ENCODE data around the gene PEX13. TPM values are rescaled to one million over a fixed set of nuclear protein-coding genes. Genes with fewer than 3 reads are reported as not detected.
"Not testable (repeated sequence)": the region's sequence is repeated elsewhere in the genome, so short reads cannot be mapped to it uniquely, and the experiment has no call there.

Gene PEX13
- total RNA-seq, 1 experiment from 2014 or later: 32.0 TPM

- intact Hi-C loops (cut with micrococcal nuclease; ENCODE audit: unreplicated experiment): no loop called here
- no peaks in the 10 kb centered on the region for H3K36me3 Mint-ChIP-seq (ENCODE audit: insufficient read depth, unreplicated experiment)
- BruUV-seq (replicated peaks): no TSS peak
- CTCF ChIA-PET: no interaction called here
- no peak overlapping the region for H3K4me3 Mint-ChIP-seq (ENCODE audit: low read depth, unreplicated experiment)
- no peak overlapping the region for H3K27ac Mint-ChIP-seq (ENCODE audit: unreplicated experiment)
- H3K4me1 Mint-ChIP-seq (ENCODE audit: low read depth, unreplicated experiment): no peaks in the 10 kb centered on the region
- no peaks in the 10 kb centered on the region for H3K9me3 Mint-ChIP-seq (ENCODE audit: low read depth, unreplicated experiment)
- H3K27me3 Mint-ChIP-seq (ENCODE audit: unreplicated experiment): no peaks in the 10 kb centered on the region
- DNase-seq: no peak
- TF ChIP-seq, protein P1, sequence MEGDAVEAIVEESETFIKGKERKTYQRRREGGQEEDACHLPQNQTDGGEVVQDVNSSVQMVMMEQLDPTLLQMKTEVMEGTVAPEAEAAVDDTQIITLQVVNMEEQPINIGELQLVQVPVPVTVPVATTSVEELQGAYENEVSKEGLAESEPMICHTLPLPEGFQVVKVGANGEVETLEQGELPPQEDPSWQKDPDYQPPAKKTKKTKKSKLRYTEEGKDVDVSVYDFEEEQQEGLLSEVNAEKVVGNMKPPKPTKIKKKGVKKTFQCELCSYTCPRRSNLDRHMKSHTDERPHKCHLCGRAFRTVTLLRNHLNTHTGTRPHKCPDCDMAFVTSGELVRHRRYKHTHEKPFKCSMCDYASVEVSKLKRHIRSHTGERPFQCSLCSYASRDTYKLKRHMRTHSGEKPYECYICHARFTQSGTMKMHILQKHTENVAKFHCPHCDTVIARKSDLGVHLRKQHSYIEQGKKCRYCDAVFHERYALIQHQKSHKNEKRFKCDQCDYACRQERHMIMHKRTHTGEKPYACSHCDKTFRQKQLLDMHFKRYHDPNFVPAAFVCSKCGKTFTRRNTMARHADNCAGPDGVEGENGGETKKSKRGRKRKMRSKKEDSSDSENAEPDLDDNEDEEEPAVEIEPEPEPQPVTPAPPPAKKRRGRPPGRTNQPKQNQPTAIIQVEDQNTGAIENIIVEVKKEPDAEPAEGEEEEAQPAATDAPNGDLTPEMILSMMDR (IDR thresholded peaks at IDR 0.05; ENCODE audit: unreplicated experiment): no peak
Observed at GRCh38 chr2:60979231-60979630, 38.3 kb upstream of the PEX13 start.

DNA sequence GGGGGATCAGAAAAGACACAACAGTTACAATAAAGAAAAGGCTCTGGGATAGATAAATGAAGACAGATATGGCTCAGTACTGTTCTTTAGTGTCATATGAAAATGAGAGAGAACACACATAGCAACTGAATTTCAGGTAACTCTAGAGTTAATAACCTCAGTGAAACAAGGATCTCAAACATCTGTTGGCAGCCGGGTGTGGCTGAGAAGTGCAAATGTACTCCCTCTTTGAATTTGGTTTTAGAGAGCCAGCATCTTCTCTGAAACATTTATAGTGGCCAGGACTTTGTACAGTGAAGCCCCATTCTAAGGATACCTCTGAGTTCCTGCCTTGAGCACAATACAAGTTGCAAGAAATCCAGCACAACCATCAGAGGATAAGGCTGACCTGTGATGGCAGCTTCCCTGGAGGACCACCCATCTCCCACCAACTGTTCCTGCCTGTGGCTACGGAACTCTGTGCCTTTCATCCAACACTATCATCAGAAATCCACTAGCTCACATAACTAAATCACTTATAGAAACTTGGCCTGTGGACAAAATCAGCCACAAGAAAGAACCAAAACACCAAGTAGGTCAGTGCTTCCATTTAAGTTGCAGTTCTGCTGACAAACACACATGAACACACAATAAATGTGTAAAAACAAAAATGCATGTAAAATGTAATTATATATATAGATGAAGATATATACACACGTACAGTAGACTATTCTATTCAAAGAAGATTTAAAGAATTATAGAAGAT is 37.3 kb upstream of the PEX13 start:
- Mint-ChIP-seq H3K4me3 (ENCODE audit: low read depth, unreplicated experiment) (no peak overlapping the region), H3K4me1 (ENCODE audit: low read depth, unreplicated experiment) (no peaks in the 10 kb centered on the region), H3K27ac (ENCODE audit: unreplicated experiment) (no peak overlapping the region), H3K27me3 (ENCODE audit: unreplicated experiment) (no peaks in the 10 kb centered on the region), H3K9me3 (ENCODE audit: low read depth, unreplicated experiment) (no peaks in the 10 kb centered on the region), H3K36me3 (ENCODE audit: insufficient read depth, unreplicated experiment) (no peaks in the 10 kb centered on the region)
- TF ChIP-seq, protein P1 (IDR thresholded peaks at IDR 0.05; ENCODE audit: unreplicated experiment): no peak
- intact Hi-C loops (cut with micrococcal nuclease; ENCODE audit: unreplicated experiment): no loop called here
- no TSS peak for BruUV-seq (replicated peaks)
- DNase-seq: no peak
- CTCF ChIA-PET: no interaction called here

- DNase-seq; H3K27me3 Mint-ChIP-seq (ENCODE audit: unreplicated experiment); intact Hi-C loops (cut with micrococcal nuclease; ENCODE audit: unreplicated experiment); H3K27ac Mint-ChIP-seq (ENCODE audit: unreplicated experiment); BruUV-seq (replicated peaks); H3K4me3 Mint-ChIP-seq (ENCODE audit: low read depth, unreplicated experiment); H3K36me3 Mint-ChIP-seq (ENCODE audit: insufficient read depth, unreplicated experiment); H3K4me1 Mint-ChIP-seq (ENCODE audit: low read depth, unreplicated experiment); H3K9me3 Mint-ChIP-seq (ENCODE audit: low read depth, unreplicated experiment): not testable (repeated sequence)
- CTCF ChIA-PET: interaction anchor here (0.6 kb wide), 1 partner anchor 191 kb away, joined by 3 read pairs; no protein-coding TSS in a partner anchor
Observed at GRCh38 chr2:60982066-60982465, 35.5 kb upstream of the PEX13 start.

DNA sequence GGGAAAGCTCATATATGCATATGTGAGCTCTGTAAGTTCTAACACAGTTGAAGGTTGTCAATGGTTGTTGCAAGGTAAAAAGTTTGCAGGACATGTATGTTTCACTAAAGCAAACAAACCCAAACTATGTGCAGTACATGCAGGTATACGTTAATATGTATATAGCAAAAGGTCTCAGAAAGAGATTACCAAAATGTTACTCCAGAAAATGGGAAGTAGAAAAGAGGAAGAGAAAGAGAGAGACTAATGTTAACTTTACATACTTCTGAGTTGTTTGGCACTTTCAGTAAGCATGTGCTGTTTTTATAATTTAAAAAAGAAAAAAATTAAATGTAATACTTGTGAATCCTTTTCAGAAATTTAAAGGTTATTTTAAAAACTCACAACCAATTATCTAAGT is 32.8 kb upstream of the PEX13 start:
- CTCF ChIA-PET: no interaction called here
- H3K9me3 Mint-ChIP-seq (ENCODE audit: low read depth, unreplicated experiment): no peaks in the 10 kb centered on the region
- H3K27me3 Mint-ChIP-seq (ENCODE audit: unreplicated experiment): no peaks in the 10 kb centered on the region
- BruUV-seq (replicated peaks): no TSS peak
- DNase-seq: no peak
- TF ChIP-seq, protein P1 (IDR thresholded peaks at IDR 0.05; ENCODE audit: unreplicated experiment): no peak
- H3K36me3 Mint-ChIP-seq (ENCODE audit: insufficient read depth, unreplicated experiment): no peaks in the 10 kb centered on the region
- intact Hi-C loops (cut with micrococcal nuclease; ENCODE audit: unreplicated experiment): no loop called here
- no peak overlapping the region for H3K4me3 Mint-ChIP-seq (ENCODE audit: low read depth, unreplicated experiment)
- H3K4me1 Mint-ChIP-seq (ENCODE audit: low read depth, unreplicated experiment): peaks cover 8% of the 10 kb centered on the region
- H3K27ac Mint-ChIP-seq (ENCODE audit: unreplicated experiment): no peak overlapping the region

DNA sequence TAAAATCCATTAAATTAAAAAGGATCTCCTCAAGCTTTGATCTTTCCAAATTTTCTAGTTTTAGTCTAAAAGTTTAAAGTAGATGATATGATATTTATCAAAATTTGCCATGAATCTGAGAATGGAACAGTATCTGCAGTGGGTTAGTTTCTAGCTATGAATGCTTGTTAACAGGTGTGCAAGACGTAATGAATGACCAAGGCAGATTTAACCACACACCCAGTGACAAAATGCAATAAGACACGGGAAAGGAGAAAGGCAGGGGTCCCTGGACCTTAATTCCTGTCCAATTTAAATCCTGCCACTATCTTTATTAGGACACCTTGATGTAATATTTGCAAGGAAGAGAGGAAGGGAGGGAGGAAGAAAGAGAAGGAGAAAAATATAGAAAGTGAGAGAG is 30.5 kb upstream of the PEX13 start:
- no peak overlapping the region for H3K4me3 Mint-ChIP-seq (ENCODE audit: low read depth, unreplicated experiment)
- no peaks in the 10 kb centered on the region for H3K36me3 Mint-ChIP-seq (ENCODE audit: insufficient read depth, unreplicated experiment)
- TF ChIP-seq, protein P1 (IDR thresholded peaks at IDR 0.05; ENCODE audit: unreplicated experiment): no peak
- CTCF ChIA-PET: no interaction called here
- no peak for DNase-seq
- no peaks in the 10 kb centered on the region for H3K9me3 Mint-ChIP-seq (ENCODE audit: low read depth, unreplicated experiment)
- BruUV-seq (replicated peaks): no TSS peak
- intact Hi-C loops (cut with micrococcal nuclease; ENCODE audit: unreplicated experiment): no loop called here
- H3K27me3 Mint-ChIP-seq (ENCODE audit: unreplicated experiment): no peaks in the 10 kb centered on the region
- H3K4me1 Mint-ChIP-seq (ENCODE audit: low read depth, unreplicated experiment): peaks cover 8% of the 10 kb centered on the region
- H3K27ac Mint-ChIP-seq (ENCODE audit: unreplicated experiment): no peak overlapping the region

DNA sequence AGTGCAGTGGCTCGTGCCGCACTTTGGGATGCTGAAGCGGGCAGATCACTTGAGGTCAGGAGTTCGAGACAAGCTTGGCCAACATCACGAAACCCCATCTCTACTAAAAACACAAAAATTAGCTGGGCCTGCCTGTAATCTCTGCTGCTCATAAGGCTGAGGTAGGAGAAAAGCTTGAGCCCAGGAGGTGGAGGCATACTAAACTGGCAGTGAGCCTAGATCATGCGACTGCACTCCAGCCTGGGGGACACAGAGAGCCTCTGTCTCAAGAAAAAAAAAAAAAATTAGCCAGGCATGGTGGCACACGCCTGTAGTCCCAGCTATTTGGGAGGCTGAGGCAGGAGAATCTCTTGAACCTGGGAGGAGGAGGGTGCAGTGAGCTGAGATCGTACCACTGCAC is 29.9 kb upstream of the PEX13 start:
- H3K27ac Mint-ChIP-seq (ENCODE audit: unreplicated experiment); BruUV-seq (replicated peaks); intact Hi-C loops (cut with micrococcal nuclease; ENCODE audit: unreplicated experiment); H3K4me3 Mint-ChIP-seq (ENCODE audit: low read depth, unreplicated experiment); DNase-seq; H3K4me1 Mint-ChIP-seq (ENCODE audit: low read depth, unreplicated experiment); CTCF ChIA-PET; H3K27me3 Mint-ChIP-seq (ENCODE audit: unreplicated experiment); H3K36me3 Mint-ChIP-seq (ENCODE audit: insufficient read depth, unreplicated experiment); H3K9me3 Mint-ChIP-seq (ENCODE audit: low read depth, unreplicated experiment): not testable (repeated sequence)
